Keratinocyte (primary cell): ENCODE results near the gene STK11. TPM values are rescaled to one million over a fixed set of nuclear protein-coding genes. Genes with fewer than 3 reads are reported as not detected.

Experiments
- DNase-seq: peaks from one replicate; pipeline ENCODE4 v3.0.0-alpha.2; 2011; ENCODE audit warnings: low read depth, missing footprints, low spot score
- FAIRE-seq: peaks from 2 replicates; lab custom pipeline; 2011; peaks lifted over from hg19 to GRCh38; lab: Jason Lieb, UNC
- H2AFZ ChIP-seq: 2 replicates; pipeline ENCODE4 v1.6.0; 2012; ENCODE audit warnings: low read length, control low read depth, inconsistent platforms; ENCODE audit not compliant: control insufficient read depth
- H3K27ac ChIP-seq: 2 replicates; pipeline ENCODE4 v1.5.1; 2011; ENCODE audit warnings: low read length; ENCODE audit not compliant: control insufficient read depth, insufficient read depth
- H3K27me3 ChIP-seq: 3 replicates; pipeline ENCODE4 v1.6.0; 2011; ENCODE audit warnings: low read length; ENCODE audit not compliant: control insufficient read depth, insufficient read depth; ENCODE audit errors: extremely low read depth
- H3K36me3 ChIP-seq, 2 experiments: 2 replicates in 1 of 2; 3 replicates in 1 of 2; pipeline ENCODE4 v1.5.1; 2011; ENCODE audit warnings: low read length in 2 of 2, mild to moderate bottlenecking in 1 of 2; ENCODE audit not compliant: control insufficient read depth in 2 of 2, insufficient read depth in 2 of 2; ENCODE audit errors: extremely low read depth in 1 of 2
- H3K4me1 ChIP-seq: 3 replicates; pipeline ENCODE4 v1.5.1; 2011; ENCODE audit warnings: low read length; ENCODE audit not compliant: control insufficient read depth, insufficient read depth; ENCODE audit errors: extremely low read depth
- H3K4me2 ChIP-seq: 3 replicates; pipeline ENCODE4 v1.6.0; 2011; ENCODE audit warnings: low read depth, low read length; ENCODE audit not compliant: control insufficient read depth, insufficient read depth; ENCODE audit errors: extremely low read depth
- H3K4me3 ChIP-seq, 3 experiments: fragments of 200-600 bp in 1 of 3; sonication (generic) in 1 of 3; 2 replicates in 2 of 3; 3 replicates in 1 of 3; pipeline ENCODE4 v1.5.1; 2011 to 2016; ENCODE audit warnings: low read length in 3 of 3, mild to moderate bottlenecking in 3 of 3, control low read depth in 2 of 3, inconsistent platforms in 1 of 3, low read depth in 1 of 3, mixed read lengths in 1 of 3, mixed run types in 1 of 3, moderate library complexity in 1 of 3; ENCODE audit not compliant: control insufficient read depth in 2 of 3, insufficient read depth in 2 of 3; ENCODE audit errors: extremely low read depth in 1 of 3
- H3K79me2 ChIP-seq: 2 replicates; pipeline ENCODE4 v1.6.0; 2012; ENCODE audit warnings: low read length; ENCODE audit not compliant: control insufficient read depth, insufficient read depth
- H3K9ac ChIP-seq: 3 replicates; pipeline ENCODE4 v1.6.0; 2011; ENCODE audit warnings: low read length; ENCODE audit not compliant: control insufficient read depth, insufficient read depth; ENCODE audit errors: extremely low read depth
- H3K9me1 ChIP-seq: 3 replicates; pipeline ENCODE4 v1.6.0; 2011; ENCODE audit warnings: low read length; ENCODE audit not compliant: control insufficient read depth, insufficient read depth; ENCODE audit errors: extremely low read depth
- H3K9me3 ChIP-seq: 2 replicates; pipeline ENCODE4 v1.5.1; 2012; ENCODE audit warnings: low read depth, low read length; ENCODE audit not compliant: control insufficient read depth
- H4K20me1 ChIP-seq: 3 replicates; pipeline ENCODE4 v1.6.0; 2011; ENCODE audit warnings: low read length; ENCODE audit not compliant: control insufficient read depth, insufficient read depth; ENCODE audit errors: extremely low read depth
- EZH2 ChIP-seq: IDR thresholded peaks from one replicate; pipeline ENCODE4 v1.6.1; 2012; ENCODE audit warnings: inconsistent platforms, mild to moderate bottlenecking, low read length, moderate library complexity
- dilution Hi-C: fragments of 300-500 bp; cut with MboI; formaldehyde crosslinking; loops from one replicate; pipeline ENCODE4 v1.7.0; 2020; ENCODE audit warnings: low sequenced_read_pairs; ENCODE audit not compliant: extremely low pct_ligation_motif_present
- polyA plus RNA-seq, 5 experiments: library from polyadenylated mRNA; depleted of rRNA in 3 of 5; stranded (reverse) in 3 of 5; stranded (forward) in 1 of 5; unstranded in 1 of 5; fragments of >200 nt; gene quantifications; 1 replicate in 1 of 5; 2 replicates in 3 of 5; 3 replicates in 1 of 5; pipeline versions ENCODE4 v1.2.1 to v1.2.3, GENCODE V29; 2011 to 2012; ENCODE audit warnings: missing spikeins in 2 of 5, low read depth in 1 of 5, low replicate concordance in 1 of 5
- TF ChIP-seq, protein P1 (sequence below), 3 experiments: IDR thresholded peaks in 1 of 3; conservative IDR thresholded peaks in 1 of 3; optimal IDR thresholded peaks in 1 of 3; 2 replicates in 2 of 3; 3 replicates in 1 of 3; pipeline versions ENCODE3 to v1.5.1; 2011; ENCODE audit warnings: low read length in 3 of 3, mild to moderate bottlenecking in 3 of 3, moderate library complexity in 2 of 3, control low read depth in 1 of 3, inconsistent platforms in 1 of 3; ENCODE audit not compliant: insufficient read depth in 2 of 3; ENCODE audit errors: extremely low read depth in 1 of 3

Gene STK11
- polyA plus RNA-seq, 1 donor (not counting 4 experiments of a cell fraction or from before 2014, with no cell fraction given) = 24.6 TPM

DNA sequence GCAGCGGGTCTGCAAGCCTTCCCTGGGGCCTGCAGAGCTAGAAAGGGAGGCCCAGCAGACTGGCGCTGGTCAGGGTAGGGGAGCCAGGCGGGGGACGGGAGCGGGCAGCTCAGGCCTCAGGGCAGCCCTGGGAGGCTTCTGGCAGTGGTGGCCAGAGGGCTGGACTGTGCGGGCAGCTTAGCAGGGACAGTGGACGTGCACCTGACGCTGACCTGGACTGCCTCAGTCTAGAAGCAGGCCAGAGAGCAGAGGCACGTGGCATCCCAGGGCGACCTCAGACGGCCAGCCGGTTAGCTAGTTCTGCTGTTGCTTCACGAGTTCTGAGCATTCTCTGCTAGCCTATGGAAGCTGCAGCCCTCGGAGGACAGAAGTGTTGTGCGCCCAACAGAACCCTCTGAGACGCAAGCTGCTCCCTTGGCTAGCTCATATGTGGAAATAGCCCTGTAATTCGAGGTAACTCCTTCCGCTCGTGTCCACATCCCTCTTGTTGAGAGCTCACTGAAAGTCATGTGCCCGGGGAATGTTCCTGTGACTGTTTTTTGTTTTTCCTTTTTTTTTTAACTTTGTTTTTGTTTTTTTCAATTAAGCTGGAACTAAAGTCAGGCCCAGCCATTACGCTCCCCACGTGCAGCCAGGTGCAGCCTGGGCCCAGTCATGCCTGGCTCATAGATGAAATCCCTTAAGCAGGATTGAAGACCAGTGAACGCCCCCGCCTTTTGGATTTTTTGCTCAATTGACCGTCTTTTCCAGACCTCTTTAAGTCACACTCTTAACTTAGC, 67.9 kb downstream of the STK11 start:
- Histone ChIP-seq H3K79me2 (peaks cover 55% of the 10 kb centered on the region), H3K9me3 (no peaks in the 10 kb centered on the region), H3K4me3 (no peak overlapping the region), H3K36me3 (peaks cover 29 to 42% of the 10 kb centered on the region in 2 experiments), H3K4me2 (peak overlapping the region; percentile 87), H3K4me1 (peaks cover 51% of the 10 kb centered on the region), H2AFZ (no peak overlapping the region), H3K9ac (peak overlapping the region; percentile 90), H3K27me3 (no peaks in the 10 kb centered on the region), H3K27ac (no peak overlapping the region), H3K9me1 (no peaks in the 10 kb centered on the region), H4K20me1 (no peaks in the 10 kb centered on the region)
- DNase-seq = no peak
- dilution Hi-C loops = no loop called here
- FAIRE-seq = no peak
- no peak for TF ChIP-seq EZH2
- TF ChIP-seq, protein P1, sequence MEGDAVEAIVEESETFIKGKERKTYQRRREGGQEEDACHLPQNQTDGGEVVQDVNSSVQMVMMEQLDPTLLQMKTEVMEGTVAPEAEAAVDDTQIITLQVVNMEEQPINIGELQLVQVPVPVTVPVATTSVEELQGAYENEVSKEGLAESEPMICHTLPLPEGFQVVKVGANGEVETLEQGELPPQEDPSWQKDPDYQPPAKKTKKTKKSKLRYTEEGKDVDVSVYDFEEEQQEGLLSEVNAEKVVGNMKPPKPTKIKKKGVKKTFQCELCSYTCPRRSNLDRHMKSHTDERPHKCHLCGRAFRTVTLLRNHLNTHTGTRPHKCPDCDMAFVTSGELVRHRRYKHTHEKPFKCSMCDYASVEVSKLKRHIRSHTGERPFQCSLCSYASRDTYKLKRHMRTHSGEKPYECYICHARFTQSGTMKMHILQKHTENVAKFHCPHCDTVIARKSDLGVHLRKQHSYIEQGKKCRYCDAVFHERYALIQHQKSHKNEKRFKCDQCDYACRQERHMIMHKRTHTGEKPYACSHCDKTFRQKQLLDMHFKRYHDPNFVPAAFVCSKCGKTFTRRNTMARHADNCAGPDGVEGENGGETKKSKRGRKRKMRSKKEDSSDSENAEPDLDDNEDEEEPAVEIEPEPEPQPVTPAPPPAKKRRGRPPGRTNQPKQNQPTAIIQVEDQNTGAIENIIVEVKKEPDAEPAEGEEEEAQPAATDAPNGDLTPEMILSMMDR (optimal IDR thresholded peaks at IDR 0.05 in 1 of 3, IDR thresholded peaks at IDR 0.05 in 1 of 3, conservative IDR thresholded peaks at IDR 0.05 in 1 of 3; ENCODE audit: extremely low read depth in 1 of 3, insufficient read depth in 2 of 3, low read length in 3 of 3) = no peak

DNA sequence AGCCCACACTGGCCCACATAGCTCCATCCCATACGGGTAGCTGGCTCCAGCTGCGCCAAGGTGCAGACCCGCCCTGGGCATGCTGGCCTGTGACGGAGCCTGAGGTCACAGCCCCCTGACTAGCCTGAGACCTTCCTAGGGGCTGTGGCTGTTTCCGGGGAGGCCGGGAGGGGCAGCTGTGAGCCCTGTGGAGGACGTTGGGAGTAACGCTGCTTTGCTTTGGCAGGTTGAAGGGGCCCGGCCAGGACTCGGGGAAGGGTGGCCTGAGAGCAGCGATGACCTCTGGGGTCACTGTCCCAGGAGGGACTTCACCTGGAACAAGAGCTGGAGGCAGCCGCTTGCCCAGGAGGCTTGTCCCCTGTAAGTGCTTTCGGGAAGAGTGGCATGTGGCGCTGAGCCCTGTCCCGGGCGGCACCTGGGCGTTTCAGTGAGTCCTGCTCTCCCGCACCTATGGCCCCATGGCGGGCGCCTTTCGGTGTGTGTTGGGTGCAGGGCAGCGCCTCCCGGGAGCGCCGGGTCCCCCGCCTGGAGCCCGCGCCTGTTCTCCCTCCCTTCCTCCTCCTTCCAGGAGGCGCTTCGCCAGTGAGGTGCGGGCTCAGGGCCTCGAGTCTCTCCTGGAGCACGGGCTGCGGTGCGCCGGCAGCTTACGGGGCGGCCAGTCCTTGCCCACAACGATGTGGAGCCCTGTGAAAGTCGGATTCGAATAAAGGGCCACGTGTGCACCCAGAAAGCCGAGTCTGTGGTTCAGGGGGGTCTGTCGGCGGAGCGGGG, 68.7 kb downstream of the STK11 start:
- Histone ChIP-seq H3K79me2 (peaks cover 55% of the 10 kb centered on the region), H3K4me1 (peaks cover 48% of the 10 kb centered on the region), H3K9me1 (no peaks in the 10 kb centered on the region), H3K27ac (peak overlapping the region; percentile 90), H3K9ac (peak overlapping the region; percentile 90), H3K4me3 (peak overlapping the region; percentile 65 to 69 (median 67)), H4K20me1 (no peaks in the 10 kb centered on the region), H3K4me2 (peak overlapping the region; percentile 87), H3K9me3 (no peaks in the 10 kb centered on the region), H3K27me3 (no peaks in the 10 kb centered on the region), H2AFZ (no peak overlapping the region), H3K36me3 (peaks cover 31 to 46% of the 10 kb centered on the region in 2 experiments)
- DNase-seq = no peak
- FAIRE-seq = no peak
- TF ChIP-seq, protein P1 (optimal IDR thresholded peaks at IDR 0.05 in 1 of 3, IDR thresholded peaks at IDR 0.05 in 1 of 3, conservative IDR thresholded peaks at IDR 0.05 in 1 of 3; ENCODE audit: extremely low read depth in 1 of 3, insufficient read depth in 2 of 3, low read length in 3 of 3) = no peak
- TF ChIP-seq EZH2 = no peak
- dilution Hi-C loops = no loop called here
